NB4 (cell line): ENCODE measurements around the gene NSD1.

Experiments used
- MYC ChIP-seq: IDR thresholded peaks from 2 replicates; pipeline ENCODE4 v1.6.1; 2011; ENCODE audit warnings: low read depth, low read length
- POLR2A ChIP-seq: IDR thresholded peaks from 2 replicates; pipeline ENCODE4 v1.6.1; 2011; ENCODE audit warnings: mild to moderate bottlenecking; ENCODE audit not compliant: insufficient read length; ENCODE audit errors: extremely low read depth
- TF ChIP-seq, protein P1 (sequence below): IDR thresholded peaks from one replicate; pipeline ENCODE4 v1.5.1; 2012; ENCODE audit warnings: low read depth, low read length

DNA sequence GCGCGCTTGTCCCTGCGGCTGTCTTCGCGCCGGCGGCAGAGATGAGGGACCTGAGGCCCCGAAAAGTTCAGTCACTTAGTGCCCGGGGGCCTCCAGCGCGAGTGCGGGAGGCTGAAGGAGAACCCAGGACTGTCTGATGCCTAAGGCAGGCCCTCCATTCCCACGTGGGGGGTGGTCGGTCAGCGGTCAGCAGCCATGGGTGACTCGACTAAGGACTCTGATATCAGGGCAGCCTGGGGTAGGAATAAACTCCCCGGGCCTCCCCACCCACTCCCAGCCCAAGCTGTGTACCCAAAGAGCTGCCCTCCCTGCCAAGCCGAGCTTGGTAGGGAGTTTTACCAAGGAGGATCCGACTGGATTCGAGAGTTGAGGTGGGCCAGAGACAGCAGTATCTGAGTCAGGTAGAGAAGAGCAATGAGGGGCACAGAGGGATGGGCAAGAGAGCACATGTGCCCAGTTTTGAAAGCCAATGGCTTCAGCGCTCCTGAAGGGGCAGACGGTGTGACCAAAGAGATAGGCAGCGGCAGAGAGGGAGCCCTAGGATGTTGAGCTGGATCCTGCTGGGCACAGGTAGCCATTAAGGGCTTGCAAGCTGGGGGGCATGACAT is 46.1 kb upstream of the NSD1 start:
- TF ChIP-seq, protein P1, sequence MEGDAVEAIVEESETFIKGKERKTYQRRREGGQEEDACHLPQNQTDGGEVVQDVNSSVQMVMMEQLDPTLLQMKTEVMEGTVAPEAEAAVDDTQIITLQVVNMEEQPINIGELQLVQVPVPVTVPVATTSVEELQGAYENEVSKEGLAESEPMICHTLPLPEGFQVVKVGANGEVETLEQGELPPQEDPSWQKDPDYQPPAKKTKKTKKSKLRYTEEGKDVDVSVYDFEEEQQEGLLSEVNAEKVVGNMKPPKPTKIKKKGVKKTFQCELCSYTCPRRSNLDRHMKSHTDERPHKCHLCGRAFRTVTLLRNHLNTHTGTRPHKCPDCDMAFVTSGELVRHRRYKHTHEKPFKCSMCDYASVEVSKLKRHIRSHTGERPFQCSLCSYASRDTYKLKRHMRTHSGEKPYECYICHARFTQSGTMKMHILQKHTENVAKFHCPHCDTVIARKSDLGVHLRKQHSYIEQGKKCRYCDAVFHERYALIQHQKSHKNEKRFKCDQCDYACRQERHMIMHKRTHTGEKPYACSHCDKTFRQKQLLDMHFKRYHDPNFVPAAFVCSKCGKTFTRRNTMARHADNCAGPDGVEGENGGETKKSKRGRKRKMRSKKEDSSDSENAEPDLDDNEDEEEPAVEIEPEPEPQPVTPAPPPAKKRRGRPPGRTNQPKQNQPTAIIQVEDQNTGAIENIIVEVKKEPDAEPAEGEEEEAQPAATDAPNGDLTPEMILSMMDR = no peak
- TF ChIP-seq POLR2A (no peak), MYC (no peak)
